Ascending aorta (tissue), 2 donors: ENCODE data around the gene TMEM236. TPM values are rescaled to one million over a fixed set of nuclear protein-coding genes. Genes with fewer than 3 reads are reported as not detected.

Source experiments
- DNase-seq, 2 donors: peaks; one replicate each; pipeline ENCODE4 v3.0.0-alpha.2; 2019; ENCODE audit warnings: low spot score in 2 of 2
- H3K27ac ChIP-seq, 2 donors: fragments of 200-600 bp; sonication (generic); one replicate each; pipeline ENCODE4 v1.5.1; 2016 to 2017; ENCODE audit warnings: mild to moderate bottlenecking in 1 of 2
- H3K27me3 ChIP-seq: fragments of 200-600 bp; sonication (generic); one replicate; pipeline ENCODE4 v1.5.1; 2017
- H3K36me3 ChIP-seq, 2 donors: fragments of 200-600 bp; sonication (generic); one replicate each; pipeline ENCODE4 v1.5.1; 2016
- H3K4me1 ChIP-seq, 2 donors: fragments of 200-600 bp; sonication (generic); one replicate each; pipeline ENCODE4 v1.5.1; 2016 to 2017; ENCODE audit warnings: mild to moderate bottlenecking in 1 of 2
- H3K4me3 ChIP-seq, 2 donors: fragments of 200-600 bp; sonication (generic); one replicate each; pipeline ENCODE4 v1.5.1; 2016 to 2017; ENCODE audit warnings: mild to moderate bottlenecking in 1 of 2
- H3K9me3 ChIP-seq, 2 donors: fragments of 200-600 bp; sonication (generic); one replicate each; pipeline ENCODE4 v1.5.1; 2016
- CTCF ChIP-seq, 3 experiments: fragments of 200-600 bp in 2 of 3; fragments of 450-650 bp in 1 of 3; sonication (generic) in 2 of 3; IDR thresholded peaks; one replicate each; pipeline ENCODE4 v1.5.1; 2016 to 2019; ENCODE audit warnings: antibody characterized with exemption in 3 of 3, mild to moderate bottlenecking in 1 of 3, moderate library complexity in 1 of 3
- intact Hi-C: fragments of 100-400 bp; cut with DNase I; formaldehyde crosslinking; loops from one replicate; pipeline ENCODE4 v1.15.1; 2023
- total RNA-seq: library from RNA; depleted of rRNA; stranded (reverse); fragments of >200 nt; gene quantifications from one replicate; pipeline ENCODE4 v1.1.0, GENCODE V29; 2016

Gene TMEM236
- total RNA-seq, 1 donor from 2014 or later: not detected

DNA sequence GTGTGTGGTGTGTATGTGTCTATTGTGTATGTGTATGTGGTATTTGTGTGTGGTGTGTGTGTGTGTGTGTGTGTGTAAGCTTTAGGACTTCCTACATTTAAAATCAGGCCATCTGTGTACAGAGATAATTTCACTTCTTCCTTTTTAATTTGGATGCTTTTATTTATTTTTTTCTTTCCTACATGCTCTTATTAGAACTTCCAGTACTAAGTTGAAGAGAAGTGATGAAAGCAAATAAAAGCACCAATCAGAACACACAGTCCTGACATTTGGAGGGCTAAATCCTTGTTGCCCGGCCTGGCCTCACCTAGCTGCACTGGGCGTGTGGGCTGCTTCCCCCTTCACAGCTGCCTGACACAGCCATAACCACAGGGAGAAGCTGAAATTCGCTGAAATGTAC, 53.3 kb downstream of the TMEM236 start:
- no peaks in the 10 kb centered on the region for H3K27me3 ChIP-seq

DNA sequence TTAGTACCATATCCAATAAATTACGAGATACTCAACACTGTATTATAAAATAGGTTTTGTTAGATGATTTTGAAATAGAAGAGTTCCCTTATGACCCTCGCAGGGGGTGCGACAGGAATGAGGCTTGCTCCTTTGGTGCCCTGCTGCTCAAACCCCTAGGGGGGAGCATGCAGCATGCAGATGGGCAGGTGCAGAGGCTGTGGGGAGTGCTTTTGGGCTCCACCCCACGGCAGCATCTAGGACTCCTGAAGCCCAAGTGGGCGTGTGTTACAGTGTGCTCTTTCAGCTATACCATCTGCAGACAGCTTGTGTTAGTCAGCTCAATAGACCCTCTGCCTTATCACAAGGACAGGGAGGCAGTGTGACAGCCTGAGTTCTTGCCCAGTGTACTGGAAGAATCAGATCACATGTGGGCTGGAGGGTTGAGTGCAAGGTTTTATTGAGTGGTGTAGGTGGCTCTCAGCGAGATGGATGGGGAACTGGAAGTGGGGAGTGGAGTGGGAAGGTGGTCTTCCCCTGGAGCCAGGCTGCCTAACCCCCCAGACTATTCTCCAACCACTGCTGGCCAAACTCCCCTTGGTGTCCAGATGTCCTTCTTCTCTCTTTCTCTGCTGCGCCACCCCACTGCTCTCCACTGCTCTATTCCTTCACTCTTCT, 54.0 kb downstream of the TMEM236 start:
- Histone ChIP-seq H3K9me3 (no peaks in the 10 kb centered on the region), H3K27me3 (no peaks in the 10 kb centered on the region), H3K36me3 (no peaks in the 10 kb centered on the region), H3K27ac (no peak overlapping the region), H3K4me1 (no peaks in the 10 kb centered on the region), H3K4me3 (no peak overlapping the region)
- no peak for TF ChIP-seq CTCF (IDR thresholded peaks at IDR 0.05)
- intact Hi-C loops: no loop called here
- no peak for DNase-seq

More for the DNA sequence above, 53.3 kb downstream of the TMEM236 start:
- Histone ChIP-seq H3K27ac (no peak overlapping the region), H3K36me3 (no peaks in the 10 kb centered on the region), H3K4me1 (no peaks in the 10 kb centered on the region), H3K9me3 (no peaks in the 10 kb centered on the region), H3K4me3 (no peak overlapping the region)
- DNase-seq: no peak
- intact Hi-C loops: no loop called here
- no peak for TF ChIP-seq CTCF (IDR thresholded peaks at IDR 0.05)

DNA sequence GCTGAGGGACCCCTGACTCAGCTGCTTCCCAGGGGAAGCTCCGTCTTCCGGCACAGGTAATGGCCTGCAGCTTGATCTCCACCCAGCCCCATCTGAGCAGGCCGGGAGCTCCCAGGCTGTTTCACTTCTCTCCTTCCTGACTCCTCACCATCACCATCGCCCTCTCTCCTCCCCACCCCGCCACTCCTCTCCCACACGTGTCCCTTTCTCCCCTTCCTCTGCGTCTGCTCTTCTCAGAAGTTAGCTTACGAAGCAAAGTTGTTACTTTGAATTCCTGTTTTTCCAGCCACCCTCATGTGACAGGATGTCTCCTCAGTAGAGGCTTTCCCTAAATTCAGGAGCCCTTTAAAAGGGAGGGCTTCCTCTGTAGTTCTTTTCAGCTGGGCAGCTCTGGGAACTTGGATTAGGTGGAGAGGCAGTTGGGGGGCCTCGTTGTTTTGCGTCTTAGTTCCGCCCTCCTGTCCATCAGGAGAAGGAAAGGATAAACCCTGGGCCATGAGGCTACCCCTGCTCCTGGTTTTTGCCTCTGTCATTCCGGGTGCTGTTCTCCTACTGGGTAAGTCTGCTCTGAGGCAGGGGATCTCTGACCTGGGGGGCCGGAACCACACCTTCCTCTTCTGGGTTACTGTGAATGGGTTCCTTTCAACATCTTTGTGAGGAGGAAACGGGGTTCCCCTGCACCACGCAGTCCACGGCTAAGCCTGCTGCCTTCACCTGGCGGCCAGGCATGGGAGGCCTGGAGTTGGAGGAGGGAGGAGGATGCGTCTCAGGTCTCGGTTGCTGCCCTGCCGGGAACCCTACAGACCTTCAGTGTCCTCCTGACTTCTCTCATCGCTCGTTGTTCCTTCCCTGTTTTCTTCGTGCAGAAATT, 57.2 kb downstream of the TMEM236 start, which contains the start of gene MRC1:
Gene MRC1 (plus strand): TSS at position 378 of the 871 bp plus-strand sequence. CDS start 118 bp downstream, at position 496.
- H3K4me3 ChIP-seq: peak within 1 kb of the TSS in 1 of 2 donors; percentile 45
- intact Hi-C loops: no loop called here
- no peaks in the 10 kb centered on the region for H3K36me3 ChIP-seq
- DNase-seq: no peak
- no peaks in the 10 kb centered on the region for H3K4me1 ChIP-seq
- no peak within 1 kb of the TSS for H3K27ac ChIP-seq
- no peaks in the 10 kb centered on the region for H3K27me3 ChIP-seq
- H3K9me3 ChIP-seq: no peaks in the 10 kb centered on the region
- TF ChIP-seq CTCF (IDR thresholded peaks at IDR 0.05): no peak

- H3K27me3 ChIP-seq: no peaks in the 10 kb centered on the region
- no peak for TF ChIP-seq CTCF (IDR thresholded peaks at IDR 0.05)
- DNase-seq: no peak
- H3K9me3 ChIP-seq: no peaks in the 10 kb centered on the region
- intact Hi-C loops: no loop called here
- H3K36me3 ChIP-seq: no peaks in the 10 kb centered on the region
- H3K4me3 ChIP-seq: peak overlapping the region in 1 of 2 donors; percentile 45
- no peaks in the 10 kb centered on the region for H3K4me1 ChIP-seq
- H3K27ac ChIP-seq: no peak overlapping the region
These were observed 59.3 kb downstream of the TMEM236 start for GRCh38 chr10:17811146-17811865.

- H3K36me3 ChIP-seq: no peaks in the 10 kb centered on the region
- no peaks in the 10 kb centered on the region for H3K27me3 ChIP-seq
- no peak overlapping the region for H3K4me3 ChIP-seq
- TF ChIP-seq CTCF (IDR thresholded peaks at IDR 0.05): no peak
- no peak overlapping the region for H3K27ac ChIP-seq
- no peaks in the 10 kb centered on the region for H3K9me3 ChIP-seq
- no peaks in the 10 kb centered on the region for H3K4me1 ChIP-seq
- intact Hi-C loops: no loop called here
- no peak for DNase-seq
These were observed 63.0 kb downstream of the TMEM236 start for GRCh38 chr10:17814973-17815372.
